GM12875 (cell line): ENCODE data around the gene CBL.

Experiments
- H3K4me3 ChIP-seq: one replicate; pipeline ENCODE4 v1.5.1; 2011; ENCODE audit warnings: low read depth, low read length, control low read depth
- TF ChIP-seq, protein P1 (sequence below): IDR thresholded peaks from 2 replicates; pipeline ENCODE4 v1.5.1; 2011; ENCODE audit warnings: low read depth, mild to moderate bottlenecking, control low read depth, inconsistent platforms, low read length, moderate library complexity, borderline replicate concordance; ENCODE audit not compliant: insufficient read depth

CBL gene

GRCh38 chr11:119351232-119351631 lies 145.1 kb downstream of the CBL start:
- H3K4me3 ChIP-seq: no peak overlapping the region
- TF ChIP-seq, protein P1, sequence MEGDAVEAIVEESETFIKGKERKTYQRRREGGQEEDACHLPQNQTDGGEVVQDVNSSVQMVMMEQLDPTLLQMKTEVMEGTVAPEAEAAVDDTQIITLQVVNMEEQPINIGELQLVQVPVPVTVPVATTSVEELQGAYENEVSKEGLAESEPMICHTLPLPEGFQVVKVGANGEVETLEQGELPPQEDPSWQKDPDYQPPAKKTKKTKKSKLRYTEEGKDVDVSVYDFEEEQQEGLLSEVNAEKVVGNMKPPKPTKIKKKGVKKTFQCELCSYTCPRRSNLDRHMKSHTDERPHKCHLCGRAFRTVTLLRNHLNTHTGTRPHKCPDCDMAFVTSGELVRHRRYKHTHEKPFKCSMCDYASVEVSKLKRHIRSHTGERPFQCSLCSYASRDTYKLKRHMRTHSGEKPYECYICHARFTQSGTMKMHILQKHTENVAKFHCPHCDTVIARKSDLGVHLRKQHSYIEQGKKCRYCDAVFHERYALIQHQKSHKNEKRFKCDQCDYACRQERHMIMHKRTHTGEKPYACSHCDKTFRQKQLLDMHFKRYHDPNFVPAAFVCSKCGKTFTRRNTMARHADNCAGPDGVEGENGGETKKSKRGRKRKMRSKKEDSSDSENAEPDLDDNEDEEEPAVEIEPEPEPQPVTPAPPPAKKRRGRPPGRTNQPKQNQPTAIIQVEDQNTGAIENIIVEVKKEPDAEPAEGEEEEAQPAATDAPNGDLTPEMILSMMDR: no peak

DNA sequence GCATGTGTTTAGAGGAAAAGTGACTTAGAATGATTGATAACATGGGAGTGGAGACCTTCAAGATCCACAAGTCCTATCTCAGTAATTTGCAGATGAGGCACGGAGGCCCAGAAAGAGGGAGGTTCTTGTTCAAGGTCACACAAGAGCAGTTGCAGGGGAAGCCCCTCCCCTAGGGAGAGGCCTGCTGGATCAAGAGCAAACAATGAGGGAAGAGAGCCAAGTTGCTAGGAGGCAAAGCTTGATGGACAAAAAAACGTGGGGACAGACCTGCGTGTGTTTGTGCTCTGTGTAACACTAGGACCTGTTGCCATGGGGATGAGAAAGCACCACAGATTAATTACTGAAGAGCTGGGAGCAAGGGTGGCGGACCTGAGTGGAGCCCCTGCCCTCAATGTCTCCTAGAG lies 146.7 kb downstream of the CBL start:
- no peak overlapping the region for H3K4me3 ChIP-seq
- TF ChIP-seq, protein P1: no peak

- no peak overlapping the region for H3K4me3 ChIP-seq
- TF ChIP-seq, protein P1: no peak
Observed at GRCh38 chr11:119355091-119355843, 149.1 kb downstream of the CBL start.

DNA sequence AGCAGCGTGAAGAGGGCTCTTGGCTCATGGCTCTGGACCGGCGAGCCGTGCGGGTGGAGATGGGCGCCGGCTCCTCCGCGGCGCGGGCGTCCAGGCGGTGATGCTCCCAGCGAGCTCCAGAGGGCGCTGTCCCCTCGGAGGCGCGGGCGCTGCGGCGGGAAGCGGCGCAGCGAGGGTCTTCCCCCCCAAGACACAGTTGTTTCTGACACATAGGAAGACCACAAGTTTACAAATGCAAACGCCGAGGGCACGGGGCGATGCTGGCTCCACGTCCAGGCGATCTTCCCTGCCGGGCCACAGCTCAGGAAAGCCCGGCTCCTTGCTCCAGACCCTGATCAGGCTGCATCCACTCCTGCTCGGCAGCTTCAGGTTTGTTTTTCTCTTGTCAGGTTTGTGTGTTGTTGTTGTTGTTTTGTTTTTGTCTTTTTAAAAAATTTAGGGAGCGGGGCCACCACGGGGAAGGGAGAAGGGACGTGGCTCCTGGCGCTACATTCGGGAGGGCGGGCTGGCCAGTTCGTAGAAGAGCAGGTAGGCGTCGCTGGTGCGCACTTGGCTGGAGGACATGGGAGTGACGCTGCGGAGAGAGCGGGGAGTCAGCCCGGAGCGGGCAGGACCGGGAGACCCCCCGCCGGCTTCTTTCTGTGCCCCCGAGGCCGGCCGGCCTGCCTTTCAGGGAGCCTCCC lies 150.4 kb downstream of the CBL start:
- H3K4me3 ChIP-seq: peak overlapping the region; percentile 46
- TF ChIP-seq, protein P1: peak; percentile 96

GRCh38 chr11:119357074-119357473 lies 150.9 kb downstream of the CBL start:
- H3K4me3 ChIP-seq: no peak overlapping the region
- TF ChIP-seq, protein P1: no peak
